ENCODE results near the gene ANO9. TPM values are rescaled to one million over a fixed set of nuclear protein-coding genes. Genes with fewer than 3 reads are reported as not detected.
A peak's percentile ranks its signal among the peaks of the same experiment; 100 is the strongest.

Gene ANO9
- total RNA-seq, 1 donor from 2014 or later: not detected

GRCh38 chr11:461626-462025 lies 19.8 kb upstream of the ANO9 start:
- Histone ChIP-seq H3K4me1 (ENCODE audit: control insufficient read depth in 3 of 3, insufficient read depth in 3 of 3, low read length in 3 of 3) (no peaks in the 10 kb centered on the region), H3K9ac (ENCODE audit: low read depth in 1 of 3, low read length in 3 of 3) (no peak overlapping the region), H3K4me3 (ENCODE audit: low read length in 3 of 3) (no peak overlapping the region), H3K9me3 (ENCODE audit: control insufficient read depth in 3 of 3, low read length in 3 of 3) (no peaks in the 10 kb centered on the region), H3K27ac (ENCODE audit: low read depth, low read length) (no peak overlapping the region), H3K27me3 (ENCODE audit: control insufficient read depth in 3 of 3, insufficient read depth in 3 of 3, low read length in 3 of 3) (no peaks in the 10 kb centered on the region), H3K36me3 (ENCODE audit: control insufficient read depth in 3 of 3, insufficient read depth in 3 of 3, low read length in 3 of 3) (peaks cover 23 to 31% (median 27%) of the 10 kb centered on the region in 3 donors)

- Histone ChIP-seq H3K9ac (ENCODE audit: low read depth in 1 of 3, low read length in 3 of 3) (no peak overlapping the region), H3K4me3 (ENCODE audit: low read length in 3 of 3) (no peak overlapping the region), H3K36me3 (ENCODE audit: control insufficient read depth in 3 of 3, insufficient read depth in 3 of 3, low read length in 3 of 3) (peaks cover 23 to 31% (median 27%) of the 10 kb centered on the region in 3 donors), H3K27me3 (ENCODE audit: control insufficient read depth in 3 of 3, insufficient read depth in 3 of 3, low read length in 3 of 3) (no peaks in the 10 kb centered on the region), H3K9me3 (ENCODE audit: control insufficient read depth in 3 of 3, low read length in 3 of 3) (no peaks in the 10 kb centered on the region), H3K27ac (ENCODE audit: low read depth, low read length) (no peak overlapping the region), H3K4me1 (ENCODE audit: control insufficient read depth in 3 of 3, insufficient read depth in 3 of 3, low read length in 3 of 3) (no peaks in the 10 kb centered on the region)
Observed at GRCh38 chr11:460331-461199, 18.8 kb upstream of the ANO9 start.

- Histone ChIP-seq H3K36me3 (ENCODE audit: control insufficient read depth in 3 of 3, insufficient read depth in 3 of 3, low read length in 3 of 3) (peaks cover 22 to 28% (median 27%) of the 10 kb centered on the region in 3 donors), H3K4me1 (ENCODE audit: control insufficient read depth in 3 of 3, insufficient read depth in 3 of 3, low read length in 3 of 3) (no peaks in the 10 kb centered on the region), H3K9me3 (ENCODE audit: control insufficient read depth in 3 of 3, low read length in 3 of 3) (no peaks in the 10 kb centered on the region), H3K27me3 (ENCODE audit: control insufficient read depth in 3 of 3, insufficient read depth in 3 of 3, low read length in 3 of 3) (no peaks in the 10 kb centered on the region), H3K9ac (ENCODE audit: low read depth in 1 of 3, low read length in 3 of 3) (no peak overlapping the region), H3K4me3 (ENCODE audit: low read length in 3 of 3) (no peak overlapping the region), H3K27ac (ENCODE audit: low read depth, low read length) (no peak overlapping the region)
Observed at GRCh38 chr11:459511-460220, 17.9 kb upstream of the ANO9 start.

- Histone ChIP-seq H3K36me3 (ENCODE audit: control insufficient read depth in 3 of 3, insufficient read depth in 3 of 3, low read length in 3 of 3) (peaks cover 36 to 43% (median 40%) of the 10 kb centered on the region in 3 donors), H3K27me3 (ENCODE audit: control insufficient read depth in 3 of 3, insufficient read depth in 3 of 3, low read length in 3 of 3) (no peaks in the 10 kb centered on the region), H3K9ac (ENCODE audit: low read depth in 1 of 3, low read length in 3 of 3) (no peak overlapping the region), H3K4me3 (ENCODE audit: low read length in 3 of 3) (no peak overlapping the region), H3K27ac (ENCODE audit: low read depth, low read length) (no peak overlapping the region), H3K9me3 (ENCODE audit: control insufficient read depth in 3 of 3, low read length in 3 of 3) (no peaks in the 10 kb centered on the region), H3K4me1 (ENCODE audit: control insufficient read depth in 3 of 3, insufficient read depth in 3 of 3, low read length in 3 of 3) (peaks cover 0 to 4% (median 0%) of the 10 kb centered on the region in 3 donors)
Observed at GRCh38 chr11:457111-457760, 15.4 kb upstream of the ANO9 start.

- Histone ChIP-seq H3K27me3 (ENCODE audit: control insufficient read depth in 3 of 3, insufficient read depth in 3 of 3, low read length in 3 of 3) (no peaks in the 10 kb centered on the region), H3K9ac (ENCODE audit: low read depth in 1 of 3, low read length in 3 of 3) (no peak overlapping the region), H3K27ac (ENCODE audit: low read depth, low read length) (no peak overlapping the region), H3K36me3 (ENCODE audit: control insufficient read depth in 3 of 3, insufficient read depth in 3 of 3, low read length in 3 of 3) (peaks cover 36 to 41% (median 40%) of the 10 kb centered on the region in 3 donors), H3K4me3 (ENCODE audit: low read length in 3 of 3) (no peak overlapping the region), H3K9me3 (ENCODE audit: control insufficient read depth in 3 of 3, low read length in 3 of 3) (no peaks in the 10 kb centered on the region), H3K4me1 (ENCODE audit: control insufficient read depth in 3 of 3, insufficient read depth in 3 of 3, low read length in 3 of 3) (peaks cover 2 to 11% (median 2%) of the 10 kb centered on the region in 3 donors)
Observed at GRCh38 chr11:456533-456932, 14.7 kb upstream of the ANO9 start.

GRCh38 chr11:455566-456147 lies 13.8 kb upstream of the ANO9 start:
- H3K27me3 ChIP-seq (ENCODE audit: control insufficient read depth in 3 of 3, insufficient read depth in 3 of 3, low read length in 3 of 3): no peaks in the 10 kb centered on the region
- no peak overlapping the region for H3K9ac ChIP-seq (ENCODE audit: low read depth in 1 of 3, low read length in 3 of 3)
- peaks cover 27 to 32% (median 32%) of the 10 kb centered on the region in 3 donors for H3K36me3 ChIP-seq (ENCODE audit: control insufficient read depth in 3 of 3, insufficient read depth in 3 of 3, low read length in 3 of 3)
- no peaks in the 10 kb centered on the region for H3K9me3 ChIP-seq (ENCODE audit: control insufficient read depth in 3 of 3, low read length in 3 of 3)
- no peak overlapping the region for H3K4me3 ChIP-seq (ENCODE audit: low read length in 3 of 3)
- H3K27ac ChIP-seq (ENCODE audit: low read depth, low read length): no peak overlapping the region
- H3K4me1 ChIP-seq (ENCODE audit: control insufficient read depth in 3 of 3, insufficient read depth in 3 of 3, low read length in 3 of 3): peaks cover 10 to 19% (median 10%) of the 10 kb centered on the region in 3 donors

- Histone ChIP-seq H3K27ac (ENCODE audit: low read depth, low read length) (no peak overlapping the region), H3K9me3 (ENCODE audit: control insufficient read depth in 3 of 3, low read length in 3 of 3) (no peaks in the 10 kb centered on the region), H3K36me3 (ENCODE audit: control insufficient read depth in 3 of 3, insufficient read depth in 3 of 3, low read length in 3 of 3) (peaks cover 22 to 26% (median 26%) of the 10 kb centered on the region in 3 donors)
Observed at GRCh38 chr11:454801-455565, 13.2 kb upstream of the ANO9 start.

GRCh38 chr11:454043-454442 lies 12.2 kb upstream of the ANO9 start:
- Histone ChIP-seq H3K27me3 (ENCODE audit: control insufficient read depth in 3 of 3, insufficient read depth in 3 of 3, low read length in 3 of 3) (no peaks in the 10 kb centered on the region), H3K4me3 (ENCODE audit: low read length in 3 of 3) (no peak overlapping the region), H3K9me3 (ENCODE audit: control insufficient read depth in 3 of 3, low read length in 3 of 3) (no peaks in the 10 kb centered on the region), H3K9ac (ENCODE audit: low read depth in 1 of 3, low read length in 3 of 3) (peak overlapping the region in 1 of 3 donors; percentile 8), H3K4me1 (ENCODE audit: control insufficient read depth in 3 of 3, insufficient read depth in 3 of 3, low read length in 3 of 3) (peaks cover 19 to 31% (median 19%) of the 10 kb centered on the region in 3 donors), H3K36me3 (ENCODE audit: control insufficient read depth in 3 of 3, insufficient read depth in 3 of 3, low read length in 3 of 3) (peaks cover 17 to 23% (median 17%) of the 10 kb centered on the region in 3 donors), H3K27ac (ENCODE audit: low read depth, low read length) (no peak overlapping the region)

More at GRCh38 chr11:454801-455565, 13.2 kb upstream of the ANO9 start:
- Histone ChIP-seq H3K4me3 (ENCODE audit: low read length in 3 of 3) (no peak overlapping the region), H3K4me1 (ENCODE audit: control insufficient read depth in 3 of 3, insufficient read depth in 3 of 3, low read length in 3 of 3) (peaks cover 10 to 22% (median 10%) of the 10 kb centered on the region in 3 donors), H3K27me3 (ENCODE audit: control insufficient read depth in 3 of 3, insufficient read depth in 3 of 3, low read length in 3 of 3) (no peaks in the 10 kb centered on the region), H3K9ac (ENCODE audit: low read depth in 1 of 3, low read length in 3 of 3) (no peak overlapping the region)

GRCh38 chr11:453564-453963 lies 11.8 kb upstream of the ANO9 start:
- Histone ChIP-seq H3K4me3 (ENCODE audit: low read length in 3 of 3) (no peak overlapping the region), H3K36me3 (ENCODE audit: control insufficient read depth in 3 of 3, insufficient read depth in 3 of 3, low read length in 3 of 3) (peaks cover 17 to 23% (median 17%) of the 10 kb centered on the region in 3 donors), H3K9ac (ENCODE audit: low read depth in 1 of 3, low read length in 3 of 3) (no peak overlapping the region), H3K9me3 (ENCODE audit: control insufficient read depth in 3 of 3, low read length in 3 of 3) (no peaks in the 10 kb centered on the region), H3K4me1 (ENCODE audit: control insufficient read depth in 3 of 3, insufficient read depth in 3 of 3, low read length in 3 of 3) (peaks cover 23 to 35% (median 23%) of the 10 kb centered on the region in 3 donors), H3K27ac (ENCODE audit: low read depth, low read length) (no peak overlapping the region), H3K27me3 (ENCODE audit: control insufficient read depth in 3 of 3, insufficient read depth in 3 of 3, low read length in 3 of 3) (no peaks in the 10 kb centered on the region)

Data from skeletal muscle tissue (tissue), 4 donors.